Muscle layer of colon (tissue), 2 donors: ENCODE measurements around the gene KRTAP26-1.

Source experiments
- H3K27ac ChIP-seq: one replicate; pipeline ENCODE4 v1.7.0; 2013; ENCODE audit warnings: low read depth, mild to moderate bottlenecking, low read length, moderate library complexity
- H3K27me3 ChIP-seq, 2 donors: one replicate each; pipeline ENCODE4 v1.7.0; 2013; ENCODE audit warnings: low read length in 2 of 2, mild to moderate bottlenecking in 2 of 2; ENCODE audit not compliant: insufficient read depth in 2 of 2, control insufficient read depth in 1 of 2
- H3K36me3 ChIP-seq: one replicate; pipeline ENCODE4 v1.7.0; 2013; ENCODE audit warnings: mild to moderate bottlenecking, low read length; ENCODE audit not compliant: insufficient read depth
- H3K4me1 ChIP-seq: one replicate; pipeline ENCODE4 v1.7.0; 2013; ENCODE audit warnings: mild to moderate bottlenecking, low read length; ENCODE audit not compliant: insufficient read depth
- H3K4me3 ChIP-seq, 2 donors: one replicate each; pipeline ENCODE4 v1.7.0; 2013; ENCODE audit warnings: low read length in 2 of 2, low read depth in 1 of 2, mild to moderate bottlenecking in 1 of 2, moderate library complexity in 1 of 2
- H3K9ac ChIP-seq: one replicate; pipeline ENCODE4 v1.7.0; 2013; ENCODE audit warnings: low read length
- H3K9me3 ChIP-seq: one replicate; pipeline ENCODE4 v1.7.0; 2013; ENCODE audit warnings: mild to moderate bottlenecking, low read length
- donor health status: abdominal sarcoma.
- donor health status: Adenocarcinoma of cecum.

The KRTAP26-1 gene

GRCh38 chr21:30336596-30336995 lies 16.5 kb upstream of the KRTAP26-1 start:
- Histone ChIP-seq H3K4me1 (no peaks in the 10 kb centered on the region), H3K27ac (no peak overlapping the region)

GRCh38 chr21:30333736-30334135 lies 13.6 kb upstream of the KRTAP26-1 start:
- Histone ChIP-seq H3K36me3 (no peaks in the 10 kb centered on the region), H3K4me1 (no peaks in the 10 kb centered on the region), H3K9ac (no peak overlapping the region), H3K9me3 (no peaks in the 10 kb centered on the region), H3K27ac (no peak overlapping the region), H3K27me3 (no peaks in the 10 kb centered on the region), H3K4me3 (no peak overlapping the region)

More at GRCh38 chr21:30336596-30336995, 16.5 kb upstream of the KRTAP26-1 start:
- no peaks in the 10 kb centered on the region for H3K27me3 ChIP-seq
- no peaks in the 10 kb centered on the region for H3K36me3 ChIP-seq
- no peaks in the 10 kb centered on the region for H3K9me3 ChIP-seq
- H3K9ac ChIP-seq = no peak overlapping the region
- no peak overlapping the region for H3K4me3 ChIP-seq

DNA sequence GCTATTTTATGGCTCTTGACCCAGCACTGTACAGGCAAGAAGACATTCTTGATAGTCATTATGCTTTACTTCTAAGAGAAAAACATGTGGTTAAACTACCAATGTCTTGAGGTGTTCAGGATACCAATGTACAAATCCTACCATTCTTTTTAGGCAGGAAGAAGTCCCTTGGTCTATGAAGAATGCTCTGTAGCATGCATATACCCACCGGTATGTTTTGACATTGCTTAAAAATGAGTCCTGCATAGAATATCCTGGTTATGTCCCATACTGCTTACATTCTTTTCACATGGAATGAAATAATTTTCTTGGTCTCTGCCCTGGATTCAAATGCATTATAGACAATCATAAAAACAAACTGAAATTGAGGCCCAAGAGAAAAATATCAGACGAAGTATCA lies 12.6 kb upstream of the KRTAP26-1 start:
- H3K9ac ChIP-seq = no peak overlapping the region
- H3K36me3 ChIP-seq = no peaks in the 10 kb centered on the region
- no peaks in the 10 kb centered on the region for H3K4me1 ChIP-seq
- H3K27ac ChIP-seq = no peak overlapping the region
- no peaks in the 10 kb centered on the region for H3K9me3 ChIP-seq
- no peak overlapping the region for H3K4me3 ChIP-seq
- no peaks in the 10 kb centered on the region for H3K27me3 ChIP-seq

DNA sequence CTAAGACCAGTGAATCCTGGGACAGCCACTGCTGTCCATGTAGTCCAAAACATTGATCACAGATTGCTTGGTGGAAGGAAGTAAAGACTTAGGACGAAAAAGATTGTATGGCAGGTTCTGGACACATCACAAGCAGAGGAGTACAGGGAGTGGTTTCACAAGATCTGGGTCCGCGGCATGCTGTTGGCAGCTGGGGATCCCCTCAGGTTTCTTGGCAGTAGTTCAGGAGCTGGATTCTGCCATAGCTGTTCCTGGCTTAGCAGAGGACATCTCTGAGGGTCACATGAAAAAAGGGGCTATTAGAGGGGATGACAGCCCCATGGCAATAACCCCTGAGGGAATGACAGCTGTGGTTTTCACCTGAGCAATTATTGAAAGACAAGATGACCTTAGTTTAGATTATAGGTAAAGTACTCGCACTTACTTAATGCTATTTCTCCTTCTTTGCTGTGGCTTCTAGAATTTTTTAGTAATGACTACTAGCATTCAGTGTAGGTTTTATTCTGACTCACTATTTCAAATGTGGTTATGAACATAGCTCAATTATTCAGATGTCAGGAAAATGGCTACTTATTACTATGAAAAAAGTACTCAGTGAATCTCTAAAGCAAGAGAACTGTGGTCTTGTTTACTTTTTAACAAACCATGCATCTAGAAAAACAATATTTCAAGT lies 9.2 kb upstream of the KRTAP26-1 start:
- no peaks in the 10 kb centered on the region for H3K27me3 ChIP-seq
- no peak overlapping the region for H3K9ac ChIP-seq
- no peaks in the 10 kb centered on the region for H3K4me1 ChIP-seq
- no peak overlapping the region for H3K4me3 ChIP-seq
- no peaks in the 10 kb centered on the region for H3K9me3 ChIP-seq
- no peaks in the 10 kb centered on the region for H3K36me3 ChIP-seq
- H3K27ac ChIP-seq = no peak overlapping the region

DNA sequence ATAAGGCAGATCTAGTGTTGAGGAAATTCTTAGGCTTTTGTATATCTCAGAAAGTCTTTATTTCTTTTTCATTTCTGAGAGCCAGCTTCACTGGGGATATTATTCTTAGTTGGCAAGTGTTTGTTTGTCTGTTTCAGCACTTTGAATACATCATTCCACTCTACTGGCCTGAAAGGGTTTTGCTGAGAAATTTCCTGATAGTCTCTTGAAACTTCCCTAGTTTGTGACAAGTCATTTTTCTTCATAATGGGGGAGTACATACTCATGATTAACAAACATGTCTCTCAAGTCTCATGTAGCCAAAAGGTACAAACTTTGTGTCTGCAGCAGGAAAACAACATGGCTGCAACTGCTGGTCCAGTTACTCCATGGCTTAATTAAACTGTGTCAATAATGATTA lies 6.3 kb upstream of the KRTAP26-1 start:
- Histone ChIP-seq H3K4me3 (no peak overlapping the region), H3K36me3 (no peaks in the 10 kb centered on the region), H3K9ac (no peak overlapping the region), H3K4me1 (no peaks in the 10 kb centered on the region), H3K9me3 (no peaks in the 10 kb centered on the region), H3K27me3 (no peaks in the 10 kb centered on the region), H3K27ac (no peak overlapping the region)

DNA sequence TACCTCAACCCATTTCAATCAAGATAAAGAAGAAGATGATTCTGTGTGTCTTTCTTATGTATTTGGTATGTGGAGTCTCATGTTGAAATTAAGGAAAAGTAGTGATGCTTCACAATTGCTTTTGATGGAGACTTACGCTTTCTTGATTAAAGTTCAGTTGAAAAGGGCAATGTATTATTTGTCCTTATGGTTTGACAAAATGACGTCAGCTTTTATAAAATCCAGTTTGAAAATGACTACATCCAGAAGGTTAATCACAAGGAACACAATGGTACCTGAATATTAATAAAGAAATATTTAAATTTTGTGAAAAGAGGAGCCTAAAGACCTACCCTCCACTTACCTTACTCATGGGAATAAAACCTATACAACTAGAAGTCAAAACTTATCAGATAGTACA lies 4.4 kb downstream of the KRTAP26-1 start:
- no peaks in the 10 kb centered on the region for H3K27me3 ChIP-seq
- H3K36me3 ChIP-seq = no peaks in the 10 kb centered on the region
- no peak overlapping the region for H3K4me3 ChIP-seq
- no peaks in the 10 kb centered on the region for H3K9me3 ChIP-seq
- H3K4me1 ChIP-seq = no peaks in the 10 kb centered on the region
- H3K9ac ChIP-seq = no peak overlapping the region
- no peak overlapping the region for H3K27ac ChIP-seq

DNA sequence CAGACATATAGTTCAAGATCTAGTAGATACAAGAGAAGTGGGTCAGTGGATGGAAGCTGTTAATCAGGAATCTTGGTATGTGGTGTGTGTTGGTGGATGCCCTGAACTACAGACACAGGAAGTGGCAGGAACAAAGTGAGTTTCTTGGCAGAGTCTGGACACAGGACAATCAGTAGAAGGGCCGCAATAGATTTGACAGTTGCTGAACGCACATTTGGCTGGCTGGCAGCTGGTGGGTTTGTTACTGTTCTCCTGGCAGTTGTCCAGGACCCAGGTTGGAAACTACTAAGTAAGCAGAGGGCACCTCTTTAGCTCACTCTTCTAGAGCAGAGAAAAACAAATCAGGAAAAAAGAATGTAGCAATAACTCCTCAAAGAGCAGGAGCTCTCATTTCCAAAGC lies 13.2 kb downstream of the KRTAP26-1 start:
- no peaks in the 10 kb centered on the region for H3K27me3 ChIP-seq
- no peaks in the 10 kb centered on the region for H3K4me1 ChIP-seq
- H3K4me3 ChIP-seq = no peak overlapping the region
- no peak overlapping the region for H3K27ac ChIP-seq
- no peak overlapping the region for H3K9ac ChIP-seq
- no peaks in the 10 kb centered on the region for H3K9me3 ChIP-seq
- no peaks in the 10 kb centered on the region for H3K36me3 ChIP-seq

DNA sequence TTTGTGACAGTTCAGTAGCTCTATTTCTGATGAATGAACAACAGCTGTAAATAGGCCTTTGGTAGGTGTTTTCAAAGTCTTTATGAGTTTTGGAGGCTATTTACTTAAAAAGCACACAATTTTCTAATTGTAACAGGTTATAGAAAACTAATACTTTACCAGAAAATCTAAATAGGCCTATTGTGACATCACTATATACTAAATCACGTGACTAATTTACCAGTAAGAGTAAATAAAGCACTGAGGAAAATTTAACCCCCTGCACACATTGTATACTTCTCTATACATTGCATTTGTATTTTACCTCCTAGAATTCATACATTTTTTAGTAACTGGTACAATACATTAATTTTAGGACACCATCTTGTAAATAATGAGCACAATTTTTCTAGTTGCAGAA lies 15.0 kb downstream of the KRTAP26-1 start:
- Histone ChIP-seq H3K9me3 (no peaks in the 10 kb centered on the region), H3K36me3 (no peaks in the 10 kb centered on the region), H3K27ac (no peak overlapping the region), H3K4me3 (no peak overlapping the region), H3K9ac (no peak overlapping the region), H3K4me1 (no peaks in the 10 kb centered on the region), H3K27me3 (no peaks in the 10 kb centered on the region)

- Histone ChIP-seq H3K4me1 (no peaks in the 10 kb centered on the region), H3K36me3 (no peaks in the 10 kb centered on the region), H3K9ac (no peak within 1 kb of the TSS), H3K9me3 (no peaks in the 10 kb centered on the region), H3K4me3 (no peak within 1 kb of the TSS), H3K27me3 (no peaks in the 10 kb centered on the region), H3K27ac (no peak within 1 kb of the TSS)
These were observed 30.9 kb downstream of the KRTAP26-1 start, which contains the start of gene KRTAP25-1 for GRCh38 chr21:30289215-30289614. Gene KRTAP25-1, minus strand, starts transcription at chr21:30289514. Its CDS starts 24 bp downstream, at chr21:30289490.

DNA sequence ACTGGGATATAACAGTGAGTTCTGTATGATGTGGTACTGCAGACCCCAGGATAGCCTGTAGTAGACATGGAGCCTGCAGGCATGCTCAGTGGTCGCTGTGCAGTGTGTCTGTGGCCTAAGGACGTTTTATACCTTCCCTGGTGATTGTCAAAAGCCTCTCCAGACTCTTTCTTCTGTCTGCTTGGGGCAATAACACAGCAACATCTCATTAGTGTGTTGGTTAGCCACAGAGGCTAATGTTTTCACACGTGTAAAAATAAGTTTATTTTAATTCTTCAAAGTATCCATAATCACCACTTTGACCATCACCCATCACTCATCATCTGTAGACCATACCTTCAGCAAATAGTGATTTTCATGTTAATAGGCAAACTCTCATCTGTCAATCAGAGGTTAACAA lies 37.3 kb downstream of the KRTAP26-1 start, which contains the start of gene KRTAP24-1:
TSS of gene KRTAP24-1 (minus strand) at position 101 of the 400 bp plus-strand sequence. CDS start at position 83, 18 bp downstream.
- Histone ChIP-seq H3K27ac (no peak within 1 kb of the TSS), H3K4me3 (no peak within 1 kb of the TSS), H3K27me3 (no peaks in the 10 kb centered on the region)

GRCh38 chr21:30271611-30272010 lies 48.5 kb downstream of the KRTAP26-1 start:
- no peaks in the 10 kb centered on the region for H3K4me1 ChIP-seq
- no peaks in the 10 kb centered on the region for H3K9me3 ChIP-seq
- no peak overlapping the region for H3K9ac ChIP-seq
- H3K27ac ChIP-seq = no peak overlapping the region
- H3K4me3 ChIP-seq = no peak overlapping the region
- no peaks in the 10 kb centered on the region for H3K36me3 ChIP-seq
- H3K27me3 ChIP-seq = no peaks in the 10 kb centered on the region

More for the DNA sequence above, 37.3 kb downstream of the KRTAP26-1 start, which contains the start of gene KRTAP24-1:
- H3K36me3 ChIP-seq = no peaks in the 10 kb centered on the region
- H3K4me1 ChIP-seq = no peaks in the 10 kb centered on the region
- H3K9me3 ChIP-seq = no peaks in the 10 kb centered on the region
- no peak within 1 kb of the TSS for H3K9ac ChIP-seq

- H3K9ac ChIP-seq = no peak overlapping the region
- H3K27me3 ChIP-seq = no peaks in the 10 kb centered on the region
- no peak overlapping the region for H3K27ac ChIP-seq
- H3K9me3 ChIP-seq = no peaks in the 10 kb centered on the region
- H3K4me1 ChIP-seq = no peaks in the 10 kb centered on the region
- H3K4me3 ChIP-seq = no peak overlapping the region
- no peaks in the 10 kb centered on the region for H3K36me3 ChIP-seq
These were observed 49.0 kb downstream of the KRTAP26-1 start for GRCh38 chr21:30271156-30271555.
